ENCODE data around the gene JPT1.

Gene JPT1

DNA sequence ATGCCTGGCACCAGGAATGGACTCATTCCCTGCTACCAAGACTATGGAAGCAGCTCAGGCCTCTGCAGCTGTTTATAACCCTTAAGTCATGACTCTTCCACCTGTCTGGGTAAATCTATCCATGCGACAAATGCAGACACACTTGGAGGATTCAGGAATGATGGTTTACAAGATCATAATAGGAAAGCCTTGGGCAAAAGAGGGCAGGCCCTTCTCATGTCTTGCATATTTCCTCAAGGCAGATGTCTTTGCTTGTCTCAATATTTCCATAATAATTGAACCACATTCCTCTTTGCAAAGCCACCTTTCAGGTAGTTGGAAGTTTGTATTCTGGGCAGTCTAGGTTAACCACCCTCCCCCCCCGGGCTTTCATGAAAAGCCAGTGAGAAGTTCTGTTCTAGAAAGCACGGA lies 884 bp upstream of the JPT1 start:
- DNase-seq (ENCODE audit: low read depth) = no peak
- no peak overlapping the region for H3K4me3 ChIP-seq (ENCODE audit: low read depth, low read length)
- TF ChIP-seq, protein P1, sequence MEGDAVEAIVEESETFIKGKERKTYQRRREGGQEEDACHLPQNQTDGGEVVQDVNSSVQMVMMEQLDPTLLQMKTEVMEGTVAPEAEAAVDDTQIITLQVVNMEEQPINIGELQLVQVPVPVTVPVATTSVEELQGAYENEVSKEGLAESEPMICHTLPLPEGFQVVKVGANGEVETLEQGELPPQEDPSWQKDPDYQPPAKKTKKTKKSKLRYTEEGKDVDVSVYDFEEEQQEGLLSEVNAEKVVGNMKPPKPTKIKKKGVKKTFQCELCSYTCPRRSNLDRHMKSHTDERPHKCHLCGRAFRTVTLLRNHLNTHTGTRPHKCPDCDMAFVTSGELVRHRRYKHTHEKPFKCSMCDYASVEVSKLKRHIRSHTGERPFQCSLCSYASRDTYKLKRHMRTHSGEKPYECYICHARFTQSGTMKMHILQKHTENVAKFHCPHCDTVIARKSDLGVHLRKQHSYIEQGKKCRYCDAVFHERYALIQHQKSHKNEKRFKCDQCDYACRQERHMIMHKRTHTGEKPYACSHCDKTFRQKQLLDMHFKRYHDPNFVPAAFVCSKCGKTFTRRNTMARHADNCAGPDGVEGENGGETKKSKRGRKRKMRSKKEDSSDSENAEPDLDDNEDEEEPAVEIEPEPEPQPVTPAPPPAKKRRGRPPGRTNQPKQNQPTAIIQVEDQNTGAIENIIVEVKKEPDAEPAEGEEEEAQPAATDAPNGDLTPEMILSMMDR (IDR thresholded peaks at IDR 0.05; ENCODE audit: insufficient read depth, low read depth, low read length, missing control alignments) = no peak

DNA sequence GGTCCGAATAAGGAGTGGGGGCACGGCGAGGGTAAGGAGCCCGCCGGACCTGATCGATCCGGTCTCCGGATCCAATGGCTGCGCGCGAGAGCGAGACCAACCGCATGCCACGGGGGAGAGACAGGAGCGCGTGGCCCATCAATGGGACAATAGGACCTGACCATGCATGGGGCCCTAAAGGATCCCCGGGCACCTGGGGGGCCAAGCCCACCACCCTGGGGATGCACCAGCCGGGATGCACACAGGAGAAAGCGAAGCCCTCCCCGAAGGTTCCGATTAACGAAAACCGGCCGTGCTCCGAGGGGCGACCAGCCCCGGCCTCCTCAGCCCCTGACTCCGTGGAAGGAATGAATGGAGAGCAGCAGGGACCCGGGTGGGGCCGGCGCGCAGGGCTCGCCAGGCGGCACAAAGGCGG lies 525 bp downstream of the JPT1 start:
- TF ChIP-seq, protein P1 (IDR thresholded peaks at IDR 0.05; ENCODE audit: insufficient read depth, low read depth, low read length, missing control alignments) = no peak
- DNase-seq (ENCODE audit: low read depth) = peak; percentile 56

DNA sequence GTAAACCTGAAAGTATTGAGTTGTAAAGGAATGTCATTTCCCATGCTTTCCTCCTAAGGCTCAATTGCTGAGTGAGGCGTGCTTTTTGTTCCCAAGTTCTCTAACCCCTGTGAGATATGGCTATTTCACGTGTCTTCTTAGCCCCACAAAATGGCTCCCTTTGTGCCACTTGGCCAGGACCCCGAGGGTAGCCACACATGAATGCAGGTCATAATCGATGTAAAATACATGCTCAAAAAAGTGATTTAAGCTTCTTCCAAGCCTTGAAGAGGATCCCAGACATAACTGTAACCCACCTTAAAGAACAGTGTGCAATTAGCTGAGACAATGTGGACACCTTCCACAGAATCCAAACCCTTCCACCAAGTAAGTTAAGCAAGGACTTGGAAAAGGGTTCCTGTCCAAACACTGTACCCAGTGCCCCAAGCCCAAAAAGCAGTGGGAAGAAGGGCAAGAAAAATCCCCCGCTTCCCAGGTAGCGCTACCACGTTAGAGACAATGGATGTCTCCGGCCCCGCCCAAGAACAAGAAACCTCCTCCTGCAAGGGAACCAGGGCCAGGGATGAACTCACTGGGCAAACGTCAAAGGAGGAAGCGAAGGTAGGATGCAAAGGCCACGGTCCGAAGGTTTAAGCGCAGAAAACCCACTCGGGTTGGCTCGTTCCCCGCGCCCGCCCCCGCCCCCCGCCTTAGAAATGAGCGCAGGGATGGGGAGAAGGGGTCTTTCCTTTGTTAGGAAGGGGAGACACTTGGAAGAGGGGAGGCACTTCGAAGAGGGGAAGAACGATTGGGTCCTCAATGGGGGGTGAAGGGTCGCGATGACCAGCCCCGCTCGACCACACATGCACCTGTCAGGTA lies 1.2 kb downstream of the JPT1 start:
- peak overlapping the region; percentile 80 for H3K4me3 ChIP-seq (ENCODE audit: low read depth, low read length)
- DNase-seq (ENCODE audit: low read depth) = peak; percentile 68
- TF ChIP-seq, protein P1 (IDR thresholded peaks at IDR 0.05; ENCODE audit: insufficient read depth, low read depth, low read length, missing control alignments) = no peak

More for the DNA sequence above, 525 bp downstream of the JPT1 start:
- peak overlapping the region; percentile 80 for H3K4me3 ChIP-seq (ENCODE audit: low read depth, low read length)

DNA sequence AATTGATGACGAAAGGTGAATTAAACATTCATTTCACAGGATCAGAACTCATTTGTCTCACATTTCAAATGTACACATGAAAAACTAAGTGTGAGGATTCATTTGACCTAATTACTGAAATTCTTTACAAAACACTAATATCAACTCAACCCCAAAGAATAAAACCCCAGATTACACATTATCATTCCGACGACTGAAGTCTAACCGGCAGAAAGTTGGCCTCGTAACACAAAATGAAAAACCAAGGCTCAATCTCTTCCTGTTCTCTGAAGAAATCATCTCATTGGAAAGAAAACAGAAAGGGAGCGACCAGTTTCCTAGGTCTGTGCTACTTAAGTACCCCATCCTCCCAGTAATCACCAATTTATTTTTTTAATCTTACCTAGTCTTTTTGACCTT lies 1.8 kb downstream of the JPT1 start:
- H3K4me3 ChIP-seq (ENCODE audit: low read depth, low read length) = peak overlapping the region; percentile 80
- DNase-seq (ENCODE audit: low read depth) = no peak
- TF ChIP-seq, protein P1 (IDR thresholded peaks at IDR 0.05; ENCODE audit: insufficient read depth, low read depth, low read length, missing control alignments) = no peak

DNA sequence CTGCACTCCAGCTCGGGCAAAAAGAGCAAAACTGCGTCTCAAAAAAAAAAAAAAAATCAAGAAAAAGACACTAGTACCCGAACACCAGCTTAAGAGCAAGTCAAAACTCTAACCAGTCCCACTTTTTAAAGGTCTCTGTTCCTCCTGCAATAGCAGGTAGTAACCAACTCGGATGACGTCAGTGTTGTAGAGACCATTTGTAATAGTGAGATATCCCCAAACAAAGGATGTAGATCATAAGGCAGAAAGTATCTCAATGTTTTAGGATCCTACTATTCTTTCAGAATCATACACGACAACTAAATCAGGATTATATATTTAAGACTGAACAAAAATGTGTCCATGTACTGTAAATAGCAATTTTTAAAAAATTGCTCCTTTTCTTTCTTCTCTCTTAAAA lies 2.4 kb downstream of the JPT1 start:
- peak overlapping the region; percentile 80 for H3K4me3 ChIP-seq (ENCODE audit: low read depth, low read length)
- no peak for DNase-seq (ENCODE audit: low read depth)
- TF ChIP-seq, protein P1 (IDR thresholded peaks at IDR 0.05; ENCODE audit: insufficient read depth, low read depth, low read length, missing control alignments) = no peak

DNA sequence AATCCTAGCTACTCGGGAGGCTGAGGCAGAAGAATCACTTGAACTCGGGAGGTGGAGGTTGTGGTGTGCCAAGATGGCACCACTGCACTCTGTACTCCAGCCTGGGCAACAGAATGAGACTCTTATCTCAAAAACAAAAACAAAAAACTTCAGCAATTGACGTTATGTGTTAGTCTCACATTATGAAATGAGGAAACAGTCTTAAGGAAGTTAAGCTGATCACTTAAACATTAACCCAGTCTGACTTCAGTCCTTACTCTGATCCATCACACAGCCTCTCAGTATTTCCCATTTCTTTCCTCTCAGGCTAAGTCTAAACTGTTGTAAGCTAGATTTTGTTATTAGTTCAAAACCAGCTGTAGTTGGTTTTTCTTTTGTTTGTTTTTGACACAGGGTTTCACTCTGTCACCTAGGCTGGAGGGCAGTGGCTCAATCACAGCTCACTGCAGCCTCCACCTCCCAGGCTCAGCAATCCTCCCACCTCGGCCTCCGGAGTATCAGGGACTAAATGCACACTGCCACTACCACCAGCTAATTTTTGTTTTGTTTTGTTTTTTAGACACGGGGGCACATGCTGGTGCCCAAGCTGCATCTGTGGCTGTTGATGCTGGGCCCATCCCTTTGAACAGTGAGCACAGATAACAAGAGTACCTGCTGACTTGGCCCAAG lies 6.3 kb downstream of the JPT1 start:
- no peak overlapping the region for H3K4me3 ChIP-seq (ENCODE audit: low read depth, low read length)
- no peak for DNase-seq (ENCODE audit: low read depth)
- TF ChIP-seq, protein P1 (IDR thresholded peaks at IDR 0.05; ENCODE audit: insufficient read depth, low read depth, low read length, missing control alignments) = no peak
